ENCODE results near the gene PTPN1.

The PTPN1 gene

GRCh38 chr20:50577175-50578018 lies 67.2 kb downstream of the PTPN1 start:
- DNase-seq (ENCODE audit: low spot score) = no peak

GRCh38 chr20:50578061-50578777 lies 68.0 kb downstream of the PTPN1 start:
- DNase-seq (ENCODE audit: low spot score) = no peak

- no peak for DNase-seq (ENCODE audit: low spot score)
These were observed 68.6 kb downstream of the PTPN1 start for GRCh38 chr20:50578778-50579165.

GRCh38 chr20:50579511-50579910 lies 69.3 kb downstream of the PTPN1 start:
- DNase-seq (ENCODE audit: low spot score) = no peak

GRCh38 chr20:50580016-50580747 lies 70.0 kb downstream of the PTPN1 start:
- peak; percentile 52 for DNase-seq (ENCODE audit: low spot score)

GRCh38 chr20:50580842-50581544 lies 70.8 kb downstream of the PTPN1 start:
- DNase-seq (ENCODE audit: low spot score) = no peak

- DNase-seq (ENCODE audit: low spot score) = no peak
These were observed 71.9 kb downstream of the PTPN1 start for GRCh38 chr20:50582092-50582491.

- DNase-seq (ENCODE audit: low spot score) = no peak
These were observed 72.5 kb downstream of the PTPN1 start for GRCh38 chr20:50582591-50583234.

- DNase-seq (ENCODE audit: low spot score) = no peak
These were observed 73.4 kb downstream of the PTPN1 start for GRCh38 chr20:50583442-50584150.

GRCh38 chr20:50584687-50585086 lies 74.5 kb downstream of the PTPN1 start:
- DNase-seq (ENCODE audit: low spot score) = no peak

- DNase-seq (ENCODE audit: low spot score) = no peak
These were observed 75.0 kb downstream of the PTPN1 start for GRCh38 chr20:50585214-50585613.

- no peak for DNase-seq (ENCODE audit: low spot score)
These were observed 75.5 kb downstream of the PTPN1 start for GRCh38 chr20:50585678-50586077.

GRCh38 chr20:50586531-50587232 lies 76.5 kb downstream of the PTPN1 start:
- no peak for DNase-seq (ENCODE audit: low spot score)

GRCh38 chr20:50587291-50587961 lies 77.2 kb downstream of the PTPN1 start:
- DNase-seq (ENCODE audit: low spot score) = no peak

GRCh38 chr20:50588034-50588736 lies 78.0 kb downstream of the PTPN1 start:
- DNase-seq (ENCODE audit: low spot score) = peak; percentile 64

GRCh38 chr20:50589548-50590347 lies 79.6 kb downstream of the PTPN1 start:
- DNase-seq (ENCODE audit: low spot score) = no peak

GRCh38 chr20:50590348-50590664 lies 80.1 kb downstream of the PTPN1 start:
- DNase-seq (ENCODE audit: low spot score) = no peak

GRCh38 chr20:50591233-50591852 lies 81.2 kb downstream of the PTPN1 start:
- DNase-seq (ENCODE audit: low spot score) = no peak
